ENCODE data around the gene MALL.

MALL gene

DNA sequence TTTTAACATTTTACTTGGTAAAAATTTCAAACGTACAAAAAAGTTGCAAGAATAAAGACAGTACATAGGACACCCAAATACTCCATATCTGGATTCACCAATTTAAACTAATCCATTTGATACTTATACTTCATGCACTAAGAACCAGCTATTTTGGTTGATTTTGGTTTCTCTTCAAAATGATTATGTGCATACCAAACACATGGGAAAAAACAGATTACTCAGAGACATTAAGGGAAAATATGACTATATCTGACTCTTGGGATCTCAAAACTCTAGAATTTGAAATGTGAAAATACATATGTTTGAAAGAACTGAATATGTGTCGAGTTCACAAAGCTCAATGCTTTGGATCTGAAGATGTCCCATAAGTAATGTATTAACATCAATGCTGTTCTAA, 15.5 kb upstream of the MALL start:
- no peak for DNase-seq (ENCODE audit: low read depth in 1 of 2, low spot score in 1 of 2)
- in situ Hi-C loops (cut with HindIII; ENCODE audit: low pct_unique_long_range_greater_than_20kb, low sequenced_read_pairs), result no loop called here
- no peak for TF ChIP-seq JUND (IDR thresholded peaks at IDR 0.05; ENCODE audit: low read depth)

- no peak for TF ChIP-seq JUND (IDR thresholded peaks at IDR 0.05; ENCODE audit: low read depth)
- DNase-seq (ENCODE audit: low read depth in 1 of 2, low spot score in 1 of 2), result no peak
- in situ Hi-C loops (cut with HindIII; ENCODE audit: low pct_unique_long_range_greater_than_20kb, low sequenced_read_pairs), result no loop called here
These were observed 15.1 kb upstream of the MALL start for GRCh38 chr2:110130757-110131156.

- in situ Hi-C loops (cut with HindIII; ENCODE audit: low pct_unique_long_range_greater_than_20kb, low sequenced_read_pairs), result no loop called here
- no peak for DNase-seq (ENCODE audit: low read depth in 1 of 2, low spot score in 1 of 2)
- no peak for TF ChIP-seq JUND (IDR thresholded peaks at IDR 0.05; ENCODE audit: low read depth)
These were observed 11.3 kb upstream of the MALL start for GRCh38 chr2:110126906-110127305.

- no peak for TF ChIP-seq JUND (IDR thresholded peaks at IDR 0.05; ENCODE audit: low read depth)
- in situ Hi-C loops (cut with HindIII; ENCODE audit: low pct_unique_long_range_greater_than_20kb, low sequenced_read_pairs), result no loop called here
- no peak for DNase-seq (ENCODE audit: low read depth in 1 of 2, low spot score in 1 of 2)
These were observed 10.6 kb upstream of the MALL start for GRCh38 chr2:110126086-110126773.

- no peak for DNase-seq (ENCODE audit: low read depth in 1 of 2, low spot score in 1 of 2)
- no peak for TF ChIP-seq JUND (IDR thresholded peaks at IDR 0.05; ENCODE audit: low read depth)
- in situ Hi-C loops (cut with HindIII; ENCODE audit: low pct_unique_long_range_greater_than_20kb, low sequenced_read_pairs), result no loop called here
These were observed 9.5 kb upstream of the MALL start for GRCh38 chr2:110124939-110125691.

DNA sequence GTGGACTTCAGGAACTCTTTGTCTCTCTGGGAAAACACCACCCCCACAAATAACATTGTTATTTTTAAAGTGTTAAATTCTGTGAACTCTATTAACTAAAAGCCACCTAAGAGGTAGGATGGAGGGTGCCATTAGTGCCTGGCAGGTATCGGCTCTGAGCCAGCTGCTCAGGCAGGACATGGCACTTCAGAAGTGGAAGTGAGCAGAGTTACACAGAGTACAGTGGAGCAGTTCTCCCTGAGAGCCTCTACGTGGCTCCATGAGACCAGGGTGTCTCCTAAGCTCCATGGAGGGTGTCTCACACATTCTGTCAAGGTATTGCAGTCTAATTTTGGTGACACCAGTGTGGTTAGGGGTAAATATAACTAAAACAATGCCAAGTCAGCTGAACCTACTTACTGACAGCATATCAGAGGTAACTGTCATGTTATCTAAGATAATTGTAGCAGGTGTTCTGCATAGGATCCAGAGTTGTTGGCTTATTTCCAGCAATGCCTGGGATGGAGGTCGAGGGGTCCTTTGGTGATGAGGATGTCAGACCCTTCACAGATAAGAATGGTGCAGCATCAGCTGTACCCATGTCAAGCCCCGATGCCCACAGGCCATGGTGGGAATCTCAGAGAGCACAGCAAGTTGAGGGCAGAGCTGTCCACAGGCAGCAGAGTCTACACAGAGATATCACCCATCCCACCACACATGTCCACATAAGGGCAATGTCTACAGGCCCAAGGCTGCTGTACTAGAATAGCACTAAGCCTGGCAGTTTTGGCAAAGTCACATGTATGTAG, 8.6 kb upstream of the MALL start:
- DNase-seq (ENCODE audit: low read depth in 1 of 2, low spot score in 1 of 2), result no peak
- in situ Hi-C loops (cut with HindIII; ENCODE audit: low pct_unique_long_range_greater_than_20kb, low sequenced_read_pairs), result no loop called here
- no peak for TF ChIP-seq JUND (IDR thresholded peaks at IDR 0.05; ENCODE audit: low read depth)

DNA sequence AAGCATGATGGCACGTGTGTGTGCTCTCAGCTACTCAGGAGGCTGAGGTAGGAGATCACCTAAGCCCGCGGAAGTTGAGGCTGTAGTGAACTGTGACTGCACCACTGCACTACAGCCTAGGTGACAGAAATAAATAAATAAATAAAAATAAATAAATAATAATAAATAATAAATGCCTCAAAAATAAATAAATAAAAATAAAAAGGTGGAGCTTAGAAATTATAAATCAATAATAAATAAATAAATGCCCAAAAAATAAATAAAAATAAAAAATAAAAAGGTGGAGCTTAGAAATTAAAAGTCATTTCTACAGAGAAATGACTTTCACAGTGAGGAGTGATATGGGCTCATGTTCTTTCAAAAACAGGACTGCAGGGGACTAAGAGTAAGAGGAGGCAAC, 6.0 kb upstream of the MALL start:
- in situ Hi-C loops (cut with HindIII; ENCODE audit: low pct_unique_long_range_greater_than_20kb, low sequenced_read_pairs), result no loop called here
- no peak for TF ChIP-seq JUND (IDR thresholded peaks at IDR 0.05; ENCODE audit: low read depth)
- no peak for DNase-seq (ENCODE audit: low read depth in 1 of 2, low spot score in 1 of 2)

- no peak for TF ChIP-seq JUND (IDR thresholded peaks at IDR 0.05; ENCODE audit: low read depth)
- in situ Hi-C loops (cut with HindIII; ENCODE audit: low pct_unique_long_range_greater_than_20kb, low sequenced_read_pairs), result no loop called here
- no peak for DNase-seq (ENCODE audit: low read depth in 1 of 2, low spot score in 1 of 2)
These were observed 5.4 kb upstream of the MALL start for GRCh38 chr2:110121052-110121334.

DNA sequence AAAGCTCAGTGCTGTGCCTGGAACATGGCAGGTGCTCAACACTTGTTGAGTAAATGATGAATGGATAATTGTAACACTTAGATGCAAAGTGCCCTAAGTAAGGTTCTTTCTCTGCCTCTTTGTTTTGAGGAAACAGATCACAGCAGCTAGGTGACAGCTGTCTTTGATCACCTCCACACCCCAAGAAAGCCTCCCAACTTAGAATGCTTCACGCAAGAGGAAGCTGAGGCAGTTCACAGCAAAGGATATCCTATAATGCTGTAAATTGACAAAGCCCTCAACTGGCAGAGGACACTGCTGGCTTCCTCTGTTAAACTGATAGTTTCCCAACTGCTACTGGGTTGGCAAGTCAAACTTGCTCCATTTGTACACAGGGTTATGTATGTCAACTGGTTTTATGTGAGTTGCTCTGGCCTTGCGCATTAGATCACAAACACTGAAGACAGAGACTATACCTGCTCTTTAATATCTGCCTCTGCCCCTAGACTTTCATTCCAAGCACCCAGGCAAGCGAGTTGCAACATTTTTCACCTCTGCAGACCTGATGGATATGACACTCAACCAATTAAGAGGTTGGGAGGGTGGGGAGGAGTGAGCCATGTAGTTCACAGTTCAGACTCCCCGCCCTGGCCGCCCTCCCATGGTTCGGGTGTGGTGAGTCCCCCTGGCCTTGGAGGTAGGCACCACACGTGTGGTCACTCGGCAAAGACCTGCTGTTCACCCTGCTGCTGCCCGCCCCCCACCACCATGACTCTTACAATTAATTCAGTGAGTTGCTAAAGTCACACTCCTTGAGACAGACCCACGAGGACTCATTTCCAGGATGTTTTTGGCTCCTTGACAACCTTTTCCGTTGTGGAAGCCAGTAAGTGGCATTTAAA, 4.8 kb upstream of the MALL start:
- no peak for DNase-seq (ENCODE audit: low read depth in 1 of 2, low spot score in 1 of 2)
- no peak for TF ChIP-seq JUND (IDR thresholded peaks at IDR 0.05; ENCODE audit: low read depth)
- in situ Hi-C loops (cut with HindIII; ENCODE audit: low pct_unique_long_range_greater_than_20kb, low sequenced_read_pairs), result no loop called here

- in situ Hi-C loops (cut with HindIII; ENCODE audit: low pct_unique_long_range_greater_than_20kb, low sequenced_read_pairs), result no loop called here
- TF ChIP-seq JUND (IDR thresholded peaks at IDR 0.05; ENCODE audit: low read depth), result no peak
- DNase-seq (ENCODE audit: low read depth in 1 of 2, low spot score in 1 of 2), result peak in 1 of 2 experiments; percentile 20
These were observed 550 bp upstream of the MALL start for GRCh38 chr2:110116033-110116710.

GRCh38 chr2:110114831-110115255, 779 bp downstream of the MALL start:
- DNase-seq (ENCODE audit: low read depth in 1 of 2, low spot score in 1 of 2), result no peak
- in situ Hi-C loops (cut with HindIII; ENCODE audit: low pct_unique_long_range_greater_than_20kb, low sequenced_read_pairs), result no loop called here
- no peak for TF ChIP-seq JUND (IDR thresholded peaks at IDR 0.05; ENCODE audit: low read depth)

Measured in T47D (cell line).